SH-SY5Y (cell line): ENCODE measurements around the gene TCP10L.

Experiments
- GATA2 ChIP-seq: IDR thresholded peaks from 2 replicates; pipeline ENCODE4 v1.6.1; 2011; ENCODE audit warnings: mild to moderate bottlenecking, low read depth, low read length
- GATA3 ChIP-seq: IDR thresholded peaks from 2 replicates; pipeline ENCODE4 v1.6.1; 2011; ENCODE audit warnings: low read depth, mild to moderate bottlenecking, low read length, moderate library complexity

GRCh38 chr21:32576011-32576410 lies 9.3 kb downstream of the TCP10L start:
- TF ChIP-seq GATA2 (no peak), GATA3 (no peak)
